Large intestine (tissue), 3 donors: ENCODE data around the gene NME3. TPM values are rescaled to one million over a fixed set of nuclear protein-coding genes. Genes with fewer than 3 reads are reported as not detected.

Experiments
- DNase-seq, 2 donors: peaks; one replicate each; pipeline versions ENCODE4 v3.0.0 to v3.0.0-alpha.2; 2013
- H3K27ac ChIP-seq: one replicate; pipeline ENCODE4 v1.5.1; 2013; ENCODE audit warnings: low read length
- H3K27me3 ChIP-seq: 2 replicates; pipeline ENCODE4 v1.6.1; 2013; ENCODE audit warnings: low read length; ENCODE audit not compliant: control insufficient read depth, insufficient read depth
- H3K36me3 ChIP-seq: 2 replicates; pipeline ENCODE4 v1.6.1; 2013; ENCODE audit warnings: low read length; ENCODE audit not compliant: control insufficient read depth, insufficient read depth
- H3K4me1 ChIP-seq: one replicate; pipeline ENCODE4 v1.6.1; 2013; ENCODE audit warnings: low read length; ENCODE audit not compliant: control insufficient read depth, insufficient read depth
- H3K4me3 ChIP-seq: one replicate; pipeline ENCODE4 v1.5.1; 2013; ENCODE audit warnings: low read length
- H3K9me3 ChIP-seq: one replicate; pipeline ENCODE4 v1.6.1; 2013; ENCODE audit warnings: mild to moderate bottlenecking, low read depth, low read length, moderate library complexity; ENCODE audit not compliant: control insufficient read depth
- WGBS: methylation state at CpG from one replicate; pipeline ENCODE4 v1.1.5; 2013; ENCODE audit warnings: low lambda C conversion rate; ENCODE audit not compliant: insufficient coverage; 5-methylcytosine and 5-hydroxymethylcytosine counted together
- polyA plus RNA-seq: library from polyadenylated mRNA; unstranded; fragments of 120-200 nt; gene quantifications from one replicate; pipeline ENCODE4 v1.2.1, GENCODE V29; 2013

The NME3 gene
- polyA plus RNA-seq, 1 donor, result 57.7 TPM

GRCh38 chr16:1775006-1775845 is 3.9 kb upstream of the NME3 start:
- peaks cover 7% of the 10 kb centered on the region for H3K9me3 ChIP-seq
- H3K27ac ChIP-seq, result no peak overlapping the region
- WGBS, result no CpG with 5 or more reads among the region's 30 CpGs
- H3K4me1 ChIP-seq, result peaks cover 43% of the 10 kb centered on the region
- H3K27me3 ChIP-seq, result no peaks in the 10 kb centered on the region
- H3K4me3 ChIP-seq, result no peak overlapping the region
- peaks cover 49% of the 10 kb centered on the region for H3K36me3 ChIP-seq
- DNase-seq, result no peak

- peaks cover 36% of the 10 kb centered on the region for H3K4me1 ChIP-seq
- H3K9me3 ChIP-seq, result peaks cover 10% of the 10 kb centered on the region
- H3K4me3 ChIP-seq, result peak overlapping the region; percentile 86
- no CpG with 5 or more reads among the region's 7 CpGs for WGBS
- H3K36me3 ChIP-seq, result peaks cover 48% of the 10 kb centered on the region
- no peaks in the 10 kb centered on the region for H3K27me3 ChIP-seq
- no peak overlapping the region for H3K27ac ChIP-seq
- no peak for DNase-seq
Measured at GRCh38 chr16:1774448-1774780, 3.1 kb upstream of the NME3 start.

- peak overlapping the region; percentile 86 for H3K4me3 ChIP-seq
- peak overlapping the region; percentile 69 for H3K27ac ChIP-seq
- H3K27me3 ChIP-seq, result no peaks in the 10 kb centered on the region
- H3K36me3 ChIP-seq, result peaks cover 52% of the 10 kb centered on the region
- H3K9me3 ChIP-seq, result peaks cover 10% of the 10 kb centered on the region
- peaks cover 36% of the 10 kb centered on the region for H3K4me1 ChIP-seq
- no CpG with 5 or more reads among the region's 45 CpGs for WGBS
- DNase-seq, result no peak
Measured at GRCh38 chr16:1773703-1774447, 2.5 kb upstream of the NME3 start.

- peaks cover 55% of the 10 kb centered on the region for H3K36me3 ChIP-seq
- peak within 1 kb of the TSS; percentile 69 for H3K27ac ChIP-seq
- H3K4me3 ChIP-seq, result peak within 1 kb of the TSS; percentile 86
- peak; percentile 77 to 87 for DNase-seq
- WGBS, result no CpG with 5 or more reads among the region's 108 CpGs
- H3K4me1 ChIP-seq, result peaks cover 28% of the 10 kb centered on the region
- peaks cover 10% of the 10 kb centered on the region for H3K9me3 ChIP-seq
- H3K27me3 ChIP-seq, result no peaks in the 10 kb centered on the region
Measured at GRCh38 chr16:1772908-1773702, 1.8 kb upstream of the NME3 start, which contains the start of gene MRPS34. Gene MRPS34, minus strand, starts transcription at chr16:1773134. Its CDS starts 15 bp downstream, at chr16:1773119.

GRCh38 chr16:1772362-1772907 is 1.1 kb upstream of the NME3 start, which contains the start of gene EME2:
Gene EME2, plus strand, starts transcription at chr16:1772810. Its CDS starts 418 bp downstream, at chr16:1773228.
- H3K27me3 ChIP-seq, result no peaks in the 10 kb centered on the region
- H3K27ac ChIP-seq, result peak within 1 kb of the TSS; percentile 69
- H3K4me3 ChIP-seq, result peak within 1 kb of the TSS; percentile 86
- WGBS, result no CpG with 5 or more reads among the region's 53 CpGs
- H3K4me1 ChIP-seq, result peaks cover 27% of the 10 kb centered on the region
- peak in 1 of 2 donors; percentile 38 for DNase-seq
- peaks cover 5% of the 10 kb centered on the region for H3K9me3 ChIP-seq
- peaks cover 55% of the 10 kb centered on the region for H3K36me3 ChIP-seq

- H3K27ac ChIP-seq, result peak overlapping the region; percentile 69
- no peak for DNase-seq
- H3K27me3 ChIP-seq, result no peaks in the 10 kb centered on the region
- WGBS, result no CpG with 5 or more reads among the region's 22 CpGs
- peaks cover 3% of the 10 kb centered on the region for H3K9me3 ChIP-seq
- peaks cover 55% of the 10 kb centered on the region for H3K36me3 ChIP-seq
- peak overlapping the region; percentile 86 for H3K4me3 ChIP-seq
- H3K4me1 ChIP-seq, result peaks cover 27% of the 10 kb centered on the region
Measured at GRCh38 chr16:1771864-1772361, 570 bp upstream of the NME3 start.

- Histone ChIP-seq H3K36me3 (peaks cover 55% of the 10 kb centered on the region), H3K9me3 (peaks cover 3% of the 10 kb centered on the region), H3K4me3 (peak overlapping the region; percentile 86), H3K27me3 (no peaks in the 10 kb centered on the region), H3K4me1 (peaks cover 27% of the 10 kb centered on the region), H3K27ac (no peak overlapping the region)
- DNase-seq, result peak in 1 of 2 donors; percentile 32
- no CpG with 5 or more reads among the region's 81 CpGs for WGBS
Measured at GRCh38 chr16:1770328-1771187, 785 bp downstream of the NME3 start.

GRCh38 chr16:1769402-1770300 is 1.7 kb downstream of the NME3 start:
- H3K9me3 ChIP-seq, result peaks cover 3% of the 10 kb centered on the region
- H3K27me3 ChIP-seq, result no peaks in the 10 kb centered on the region
- H3K4me3 ChIP-seq, result no peak overlapping the region
- DNase-seq, result no peak
- H3K4me1 ChIP-seq, result peaks cover 20% of the 10 kb centered on the region
- H3K27ac ChIP-seq, result no peak overlapping the region
- peaks cover 57% of the 10 kb centered on the region for H3K36me3 ChIP-seq
- WGBS, result no CpG with 5 or more reads among the region's 27 CpGs
